K562 (cell line): ENCODE results near the gene UBTD1.

Source experiments
- MYC ChIP-seq, 2 experiments: fragments of 250-450 bp in 1 of 2; sonication (Bioruptor Pico) in 1 of 2; IDR thresholded peaks; 2 replicates each; pipeline versions ENCODE4 v1.5.1 to v1.6.1; 2012 to 2021; ENCODE audit warnings: low read depth in 2 of 2, borderline replicate concordance in 1 of 2, improper control_type of control experiment in 1 of 2, low read length in 1 of 2, mild to moderate bottlenecking in 1 of 2, moderate library complexity in 1 of 2
- USF2 ChIP-seq: sonication (generic); formaldehyde crosslinking; IDR thresholded peaks from 2 replicates; pipeline ENCODE4 v1.5.0; 2020; ENCODE audit warnings: missing genetic modification reagents
- TF ChIP-seq, protein P1 (sequence below): fragments of 250-450 bp; sonication (Bioruptor Pico); IDR thresholded peaks from 2 replicates; pipeline ENCODE4 v1.8.0; 2021; ENCODE audit warnings: borderline replicate concordance, mild to moderate bottlenecking, moderate library complexity; ENCODE audit not compliant: poor library complexity, severe bottlenecking

GRCh38 chr10:97494863-97495506 lies 3.7 kb upstream of the UBTD1 start:
- TF ChIP-seq MYC (IDR thresholded peaks at IDR 0.05; ENCODE audit: low read depth, low read length) = no peak
- no peak for TF ChIP-seq MYC (CRISPR knock-in tag; IDR thresholded peaks at IDR 0.05; ENCODE audit: borderline replicate concordance, low read depth)
- TF ChIP-seq USF2 (CRISPR knock-in tag) = no peak
- TF ChIP-seq, protein P1, sequence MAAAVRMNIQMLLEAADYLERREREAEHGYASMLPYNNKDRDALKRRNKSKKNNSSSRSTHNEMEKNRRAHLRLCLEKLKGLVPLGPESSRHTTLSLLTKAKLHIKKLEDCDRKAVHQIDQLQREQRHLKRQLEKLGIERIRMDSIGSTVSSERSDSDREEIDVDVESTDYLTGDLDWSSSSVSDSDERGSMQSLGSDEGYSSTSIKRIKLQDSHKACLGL (CRISPR knock-in tag) = no peak
